GM12891 (cell line): ENCODE measurements around the gene TENM3.

Experiments
- PAX5 ChIP-seq: IDR thresholded peaks from 2 replicates; pipeline ENCODE4 v1.6.1; 2011; ENCODE audit warnings: low read length, moderate library complexity, mild to moderate bottlenecking; ENCODE audit not compliant: insufficient read depth, severe bottlenecking
- POLR2A ChIP-seq: IDR thresholded peaks from 2 replicates; pipeline ENCODE4 v1.6.1; 2011; ENCODE audit warnings: low read depth, low read length, control low read depth
- POLR2AphosphoS5 ChIP-seq: IDR thresholded peaks from 2 replicates; pipeline ENCODE4 v1.6.1; 2011; ENCODE audit warnings: low read depth, low read length, control low read depth
- TAF1 ChIP-seq: IDR thresholded peaks from 2 replicates; pipeline ENCODE4 v1.6.1; 2011; ENCODE audit warnings: low read depth, low read length, control low read depth

DNA sequence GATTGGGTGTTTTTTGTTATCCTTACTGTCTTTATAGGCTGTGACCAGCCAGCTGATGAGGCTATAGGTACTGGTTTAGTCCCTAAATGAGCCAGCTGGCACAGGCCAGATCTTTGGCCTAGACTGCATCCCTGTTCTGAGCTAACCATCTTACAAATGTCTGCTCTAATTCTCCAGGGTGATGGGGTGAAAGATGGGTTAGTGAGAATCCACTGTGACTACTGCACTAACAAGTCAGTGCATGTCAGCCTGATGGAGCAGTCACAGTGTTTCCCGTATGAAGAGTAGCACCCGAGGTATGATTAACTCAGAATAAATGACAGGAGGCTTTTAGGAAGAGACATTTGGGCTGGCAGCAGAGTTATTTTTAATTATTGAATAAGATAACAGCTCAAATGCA lies 493.0 kb downstream of the TENM3 start:
- TF ChIP-seq POLR2A, result no peak
- no peak for TF ChIP-seq POLR2AphosphoS5
- TF ChIP-seq TAF1, result no peak
- no peak for TF ChIP-seq PAX5
